GM12878 (cell line): ENCODE data around the gene P3H2. TPM values are rescaled to one million over a fixed set of nuclear protein-coding genes. Genes with fewer than 3 reads are reported as not detected.

Experiments
- ATAC-seq: fragments of 200-7000 bp; cut with Tn5 transposase; 3 replicates; pipeline ENCODE4 v1.9.1; 2020; ENCODE audit warnings: mild to moderate bottlenecking, moderate library complexity
- BruUV-seq: library from RNA; stranded (reverse); fragments of 400-500 nt; replicated peaks from 2 replicates; lab custom pipeline; 2021; lab: Mats Ljungman, UMichigan
- CTCF ChIA-PET: fragments of 300-600 bp; sonication (Branson Sonifier 250); formaldehyde crosslinking; extraction: SDS; loops from one replicate; lab custom pipeline; 2021; ENCODE audit warnings: inconsistent platforms; lab: Yijun Ruan, JAX
- POLR2A ChIA-PET: fragments of 350-600 bp; formaldehyde crosslinking; extraction: SDS; loops from one replicate; lab custom pipeline; 2021; ENCODE audit warnings: inconsistent platforms; lab: Charles Lee
- RAD21 ChIA-PET: fragments of 300-600 bp; sonication (Branson Sonifier 250); formaldehyde crosslinking; loops from one replicate; lab custom pipeline; 2023; ENCODE audit warnings: antibody characterized with exemption; ENCODE audit not compliant: unreplicated experiment; lab: Charles Lee
- SMC1A ChIA-PET: fragments of 300-600 bp; sonication (Branson Sonifier 250); formaldehyde crosslinking; loops from one replicate; lab custom pipeline; 2023; ENCODE audit not compliant: unreplicated experiment, uncharacterized antibody; lab: Charles Lee
- DNase-seq: peaks from one replicate; pipeline ENCODE4 v3.0.0-alpha.2; 2011; ENCODE audit warnings: low read depth, low spot score
- FAIRE-seq: peaks from 3 replicates; lab custom pipeline; 2011; peaks lifted over from hg19 to GRCh38; lab: Jason Lieb, UNC
- H2AFZ ChIP-seq: 2 replicates; pipeline ENCODE4 v1.6.0; 2011; ENCODE audit warnings: low read depth, low read length, control low read depth; ENCODE audit not compliant: control insufficient read depth
- H3K27ac ChIP-seq: 2 replicates; pipeline ENCODE4 v1.5.1; 2011; ENCODE audit warnings: control low read depth; ENCODE audit not compliant: control insufficient read depth, insufficient read depth
- H3K27me3 ChIP-seq, 2 experiments: replicated peaks in 1 of 2; 2 replicates each; pipeline versions ENCODE4 v1.6.0 to v1.6.1; 2011; ENCODE audit warnings: low read length in 1 of 2; ENCODE audit not compliant: control insufficient read depth in 2 of 2, insufficient read depth in 2 of 2
- H3K36me3 ChIP-seq, 2 experiments: 2 replicates each; pipeline ENCODE4 v1.5.1; 2011; ENCODE audit warnings: low read length in 1 of 2; ENCODE audit not compliant: control insufficient read depth in 2 of 2, insufficient read depth in 2 of 2
- H3K4me1 ChIP-seq: 2 replicates; pipeline ENCODE4 v1.6.1; 2011; ENCODE audit warnings: mild to moderate bottlenecking, low read length, moderate library complexity, mixed read lengths; ENCODE audit not compliant: control insufficient read depth, insufficient read depth
- H3K4me2 ChIP-seq: 2 replicates; pipeline ENCODE4 v1.6.0; 2011; ENCODE audit warnings: control low read depth; ENCODE audit not compliant: control insufficient read depth, insufficient read depth
- H3K4me3 ChIP-seq: fragments of 200-600 bp; sonication (generic); 2 replicates; pipeline ENCODE4 v1.5.1; 2016
- H3K79me2 ChIP-seq: 2 replicates; pipeline ENCODE4 v1.6.0; 2011; ENCODE audit warnings: low read length; ENCODE audit not compliant: control insufficient read depth, insufficient read depth
- H3K9ac ChIP-seq: 2 replicates; pipeline ENCODE4 v1.8.0; 2011; ENCODE audit warnings: low read length, control low read depth, mixed read lengths; ENCODE audit not compliant: control insufficient read depth, insufficient read depth
- H3K9me3 ChIP-seq: replicated peaks from 3 replicates; pipeline ENCODE4 v1.5.1; 2011; ENCODE audit warnings: mild to moderate bottlenecking, low read length; ENCODE audit not compliant: control insufficient read depth, insufficient read depth
- H4K20me1 ChIP-seq: 2 replicates; pipeline ENCODE4 v1.6.0; 2011; ENCODE audit not compliant: control insufficient read depth, insufficient read depth
- BRCA1 ChIP-seq: IDR thresholded peaks from 2 replicates; pipeline ENCODE4 v1.6.1; 2011; ENCODE audit warnings: low read depth, low read length, improper control_type of control experiment
- CBX5 ChIP-seq: sonication (generic); IDR thresholded peaks from 2 replicates; pipeline ENCODE4 v1.6.1; 2016; ENCODE audit warnings: low read depth, moderate library complexity, mild to moderate bottlenecking, inconsistent platforms
- EGR1 ChIP-seq, 2 experiments: IDR thresholded peaks; 1 replicate in 1 of 2; 2 replicates in 1 of 2; pipeline ENCODE4 v1.6.1; 2011 to 2012; ENCODE audit warnings: low read depth in 2 of 2, low read length in 2 of 2, borderline replicate concordance in 1 of 2, mild to moderate bottlenecking in 1 of 2, moderate library complexity in 1 of 2
- HDAC2 ChIP-seq: fragments of 200-600 bp; sonication (generic); IDR thresholded peaks from 2 replicates; pipeline ENCODE4 v1.6.1; 2017
- IRF4 ChIP-seq: IDR thresholded peaks from 2 replicates; pipeline ENCODE4 v1.6.1; 2011; ENCODE audit warnings: low read depth, low read length
- JUNB ChIP-seq: IDR thresholded peaks from 2 replicates; pipeline ENCODE4 v1.6.1; 2016; ENCODE audit warnings: antibody characterized with exemption, mild to moderate bottlenecking
- KLF5 ChIP-seq: fragments of 450-650 bp; IDR thresholded peaks from 2 replicates; pipeline ENCODE4 v1.6.1; 2014; ENCODE audit warnings: mild to moderate bottlenecking; ENCODE audit not compliant: partially characterized antibody
- NFIC ChIP-seq: IDR thresholded peaks from 2 replicates; pipeline ENCODE4 v1.6.1; 2012; ENCODE audit warnings: low read depth, mild to moderate bottlenecking, inconsistent platforms, low read length, moderate library complexity
- NFYA ChIP-seq: IDR thresholded peaks from 2 replicates; pipeline ENCODE4 v1.6.1; 2011; ENCODE audit warnings: low read depth, mild to moderate bottlenecking, low read length, improper control_type of control experiment, borderline replicate concordance
- NFYB ChIP-seq: IDR thresholded peaks from 2 replicates; pipeline ENCODE4 v1.6.1; 2011; ENCODE audit warnings: low read depth, mild to moderate bottlenecking, low read length, improper control_type of control experiment, moderate library complexity; ENCODE audit not compliant: insufficient read depth
- NR2C1 ChIP-seq: fragments of 450-650 bp; IDR thresholded peaks from 2 replicates; pipeline ENCODE4 v1.6.1; 2017; ENCODE audit warnings: antibody characterized with exemption, mild to moderate bottlenecking, moderate library complexity
- RFX5 ChIP-seq: IDR thresholded peaks from 2 replicates; pipeline ENCODE4 v1.6.1; 2011; ENCODE audit warnings: low read depth, low read length, improper control_type of control experiment
- SMC3 ChIP-seq: IDR thresholded peaks from 2 replicates; pipeline ENCODE4 v1.6.1; 2011; ENCODE audit warnings: low read length, improper control_type of control experiment, borderline replicate concordance
- SUPT20H ChIP-seq: IDR thresholded peaks from 2 replicates; pipeline ENCODE4 v1.6.1; 2011; ENCODE audit warnings: low read depth, mild to moderate bottlenecking, low read length, moderate library complexity, borderline replicate concordance; ENCODE audit not compliant: control insufficient read depth
- TBL1XR1 ChIP-seq: IDR thresholded peaks from 2 replicates; pipeline ENCODE4 v1.6.1; 2012; ENCODE audit warnings: low read depth, low read length, improper control_type of control experiment
- TCF12 ChIP-seq: IDR thresholded peaks from 2 replicates; pipeline ENCODE4 v1.6.1; 2011; ENCODE audit warnings: low read depth, mild to moderate bottlenecking, low read length
- USF1 ChIP-seq: IDR thresholded peaks from 2 replicates; pipeline ENCODE4 v1.6.1; 2011; ENCODE audit warnings: borderline replicate concordance, low read depth, mild to moderate bottlenecking, moderate library complexity, mixed read lengths, low read length; ENCODE audit not compliant: insufficient read depth; ENCODE audit errors: extremely low read length
- USF2 ChIP-seq: IDR thresholded peaks from 2 replicates; pipeline ENCODE4 v1.6.1; 2011; ENCODE audit warnings: low read depth, low read length, improper control_type of control experiment, borderline replicate concordance
- WGBS: methylation state at CpG from one replicate; pipeline ENCODE4 v1.1.6; 2016; ENCODE audit warnings: low lambda C conversion rate; ENCODE audit not compliant: insufficient replicate concordance, insufficient coverage; ENCODE audit errors: missing lambda C conversion rate; 5-methylcytosine and 5-hydroxymethylcytosine counted together
- in situ Hi-C: fragments of 300-500 bp; cut with MboI; formaldehyde crosslinking; loops from 9 replicates; pipeline ENCODE4 v1.14.3; 2018; ENCODE audit warnings: mixed read lengths
- intact Hi-C: fragments of 100-400 bp; cut with micrococcal nuclease; formaldehyde crosslinking; loops from one replicate; pipeline ENCODE4 v1.14.2; 2022; ENCODE audit not compliant: unreplicated experiment
- polyA plus RNA-seq, 11 experiments: library from polyadenylated mRNA; depleted of rRNA in 4 of 11; unstranded in 6 of 11; stranded (reverse) in 5 of 11; fragments of >200 nt; fragmentation: Nextera tagmentation in 4 of 11; fragmentation: Illumina TruSeq in 1 of 11; extraction: Ambion mirVana in 4 of 11; extraction: Trizol in 1 of 11; gene quantifications; 1 replicate in 1 of 11; 2 replicates in 10 of 11; pipeline versions ENCODE4 v1.2.1 to v1.2.3, GENCODE V29; 2011 to 2016; ENCODE audit warnings: inconsistent platforms in 2 of 11, missing spikeins in 2 of 11, low read depth in 1 of 11
- total RNA-seq, 4 experiments: library from RNA; depleted of rRNA in 3 of 4; stranded (reverse); fragments of >200 nt in 3 of 4; fragmentation: Illumina TruSeq in 1 of 4; extraction: Trizol in 1 of 4; gene quantifications; 2 replicates each; pipeline versions ENCODE4 v1.2.1 to v1.2.3, GENCODE V29; 2013 to 2021
- TF ChIP-seq, protein P1 (sequence below): fragments of 450-650 bp; IDR thresholded peaks from 2 replicates; pipeline ENCODE4 v1.6.1; 2016; ENCODE audit warnings: mild to moderate bottlenecking
- TF ChIP-seq, protein P2 (sequence below): IDR thresholded peaks from 2 replicates; pipeline ENCODE4 v1.6.1; 2012; ENCODE audit warnings: low read depth, low read length, improper control_type of control experiment

Gene P3H2
- total and polyA plus RNA-seq, 10 of the 15 experiments (the other 5 are each of a cell fraction or from before 2014, with no cell fraction given): 27.0 to 97.6 (median 83.2) TPM

GRCh38 chr3:190019006-190019405, 101.7 kb downstream of the P3H2 start (continued):
- TF ChIP-seq IRF4: no peak
- no peak for TF ChIP-seq NFYA
- TF ChIP-seq EGR1 (IDR thresholded peaks at IDR 0.05; ENCODE audit: borderline replicate concordance in 1 of 2, low read depth in 2 of 2, low read length in 2 of 2): no peak
- TF ChIP-seq, all 136 proteins: peak for 0

GRCh38 chr3:190018460-190018859, 102.2 kb downstream of the P3H2 start:
- Histone ChIP-seq H3K79me2 (no peaks in the 10 kb centered on the region), H3K36me3 (no peaks in the 10 kb centered on the region), H4K20me1 (no peaks in the 10 kb centered on the region), H3K27me3 (no peaks in the 10 kb centered on the region), H3K4me2 (no peak overlapping the region), H2AFZ (no peak overlapping the region), H3K9ac (no peak overlapping the region), H3K9me3 (no peaks in the 10 kb centered on the region), H3K27ac (no peak overlapping the region), H3K4me3 (no peak overlapping the region), H3K4me1 (no peaks in the 10 kb centered on the region)
- CTCF ChIA-PET: interaction anchor here (0.9 to 1.5 kb wide), 3 partner anchors 57 to 190 kb away, joined by 3 to 4 read pairs (median 3); no protein-coding TSS in a partner anchor
- TF ChIP-seq TBL1XR1: no peak
- TF ChIP-seq NR2C1: no peak
- no peak for TF ChIP-seq JUNB
- TF ChIP-seq BRCA1: no peak
- no peak for TF ChIP-seq SUPT20H
- TF ChIP-seq USF2: no peak
- TF ChIP-seq, protein P1, sequence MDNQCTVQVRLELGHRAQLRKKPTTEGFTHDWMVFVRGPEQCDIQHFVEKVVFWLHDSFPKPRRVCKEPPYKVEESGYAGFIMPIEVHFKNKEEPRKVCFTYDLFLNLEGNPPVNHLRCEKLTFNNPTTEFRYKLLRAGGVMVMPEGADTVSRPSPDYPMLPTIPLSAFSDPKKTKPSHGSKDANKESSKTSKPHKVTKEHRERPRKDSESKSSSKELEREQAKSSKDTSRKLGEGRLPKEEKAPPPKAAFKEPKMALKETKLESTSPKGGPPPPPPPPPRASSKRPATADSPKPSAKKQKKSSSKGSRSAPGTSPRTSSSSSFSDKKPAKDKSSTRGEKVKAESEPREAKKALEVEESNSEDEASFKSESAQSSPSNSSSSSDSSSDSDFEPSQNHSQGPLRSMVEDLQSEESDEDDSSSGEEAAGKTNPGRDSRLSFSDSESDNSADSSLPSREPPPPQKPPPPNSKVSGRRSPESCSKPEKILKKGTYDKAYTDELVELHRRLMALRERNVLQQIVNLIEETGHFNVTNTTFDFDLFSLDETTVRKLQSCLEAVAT: no peak
- TF ChIP-seq, protein P2, sequence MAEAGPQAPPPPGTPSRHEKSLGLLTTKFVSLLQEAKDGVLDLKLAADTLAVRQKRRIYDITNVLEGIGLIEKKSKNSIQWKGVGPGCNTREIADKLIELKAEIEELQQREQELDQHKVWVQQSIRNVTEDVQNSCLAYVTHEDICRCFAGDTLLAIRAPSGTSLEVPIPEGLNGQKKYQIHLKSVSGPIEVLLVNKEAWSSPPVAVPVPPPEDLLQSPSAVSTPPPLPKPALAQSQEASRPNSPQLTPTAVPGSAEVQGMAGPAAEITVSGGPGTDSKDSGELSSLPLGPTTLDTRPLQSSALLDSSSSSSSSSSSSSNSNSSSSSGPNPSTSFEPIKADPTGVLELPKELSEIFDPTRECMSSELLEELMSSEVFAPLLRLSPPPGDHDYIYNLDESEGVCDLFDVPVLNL: no peak
- TF ChIP-seq NFIC: no peak
- TF ChIP-seq CBX5: no peak
- TF ChIP-seq SMC3: no peak
- no peak for TF ChIP-seq KLF5
- TF ChIP-seq RFX5: no peak
- TF ChIP-seq TCF12: no peak
- no peak for TF ChIP-seq HDAC2
- TF ChIP-seq NFYB: no peak
- TF ChIP-seq USF1: no peak
- WGBS: 40% methylated on average over 1 of the region's 1 CpG
- POLR2A ChIA-PET: no interaction called here
- no TSS peak for BruUV-seq
- RAD21 ChIA-PET: interaction anchor here (0.7 to 1.1 kb wide), 3 partner anchors 46 to 211 kb away, joined by 3 read pairs; no protein-coding TSS in a partner anchor
- in situ Hi-C loops (no loop called here), intact Hi-C loops (no loop called here)
- DNase-seq (no peak), ATAC-seq (no peak), FAIRE-seq (no peak)
- SMC1A ChIA-PET: interaction anchor here (0.8 to 1.4 kb wide), 6 partner anchors 12 to 406 kb away, joined by 3 to 6 read pairs (median 3); no protein-coding TSS in a partner anchor
